Measurements from ENCODE around the gene IFRD2.
"Not testable (repeated sequence)": the region's sequence is repeated elsewhere in the genome, so short reads cannot be mapped to it uniquely, and the experiment has no call there.

The IFRD2 gene

DNA sequence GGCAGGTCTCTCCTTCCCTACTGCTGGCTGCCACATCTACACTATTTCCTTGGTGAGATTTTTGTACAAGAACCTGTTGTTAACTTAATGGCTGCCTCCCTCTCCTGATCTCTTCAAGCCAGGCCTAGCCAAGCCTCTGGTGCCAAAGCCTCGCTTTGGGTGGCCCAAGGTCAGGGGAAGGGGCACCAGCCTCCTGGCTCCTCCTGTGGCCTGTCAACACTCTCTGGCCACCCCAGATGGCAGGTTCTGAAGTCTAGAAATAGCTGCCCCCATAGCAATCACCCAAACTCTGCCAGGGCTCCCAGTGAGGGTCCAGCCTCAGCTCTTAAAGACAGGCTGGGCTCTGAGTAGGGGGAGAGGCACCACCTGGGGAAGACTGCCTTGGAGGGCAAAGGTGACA, 5.0 kb downstream of the IFRD2 start:
- H3K27ac ChIP-seq (ENCODE audit: low read depth, low read length) = no peak overlapping the region
- H2BK120ac ChIP-seq (ENCODE audit: low read depth, low read length) = no peak overlapping the region
- no peaks in the 10 kb centered on the region for H3K27me3 ChIP-seq (ENCODE audit: insufficient read depth, low read length, poor library complexity)
- H3K4me2 ChIP-seq (ENCODE audit: low read length) = no peak overlapping the region
- peaks cover 15% of the 10 kb centered on the region for H3K36me3 ChIP-seq (ENCODE audit: control insufficient read depth, insufficient read depth, low read length)
- H3K4me1 ChIP-seq (ENCODE audit: control insufficient read depth, low read depth, low read length) = no peaks in the 10 kb centered on the region
- H3K56ac ChIP-seq (ENCODE audit: low read length) = no peak overlapping the region
- H3K79me2 ChIP-seq (ENCODE audit: control insufficient read depth, insufficient read depth, low read length) = peaks cover 14% of the 10 kb centered on the region
- no peak overlapping the region for H4K5ac ChIP-seq (ENCODE audit: low read length)
- H3K4me3 ChIP-seq (ENCODE audit: low read length) = no peak overlapping the region
- H2BK15ac ChIP-seq (replicated peaks; ENCODE audit: low read depth) = no peak overlapping the region
- no peak overlapping the region for H2BK5ac ChIP-seq (ENCODE audit: low read length)
- no CpG with 5 or more reads among the region's 1 CpG for WGBS (ENCODE audit: extremely low coverage, insufficient coverage, low lambda C conversion rate)
- H4K8ac ChIP-seq (ENCODE audit: low read depth, low read length) = no peak overlapping the region
- no peak overlapping the region for H3K18ac ChIP-seq (ENCODE audit: low read length)
- no peak overlapping the region for H2AK5ac ChIP-seq (ENCODE audit: low read length)
- no peak overlapping the region for H3K4ac ChIP-seq (ENCODE audit: low read depth, low read length)
- no peak overlapping the region for H3K9ac ChIP-seq (ENCODE audit: low read length)
- no peak overlapping the region for H3K23ac ChIP-seq (ENCODE audit: low read length)
- DNase-seq = no peak
- H3K79me1 ChIP-seq (ENCODE audit: low read length) = peaks cover 15% of the 10 kb centered on the region

GRCh38 chr3:50286322-50287227, 5.7 kb downstream of the IFRD2 start:
- no CpG with 5 or more reads among the region's 28 CpGs for WGBS (ENCODE audit: extremely low coverage, insufficient coverage, low lambda C conversion rate)
- Histone ChIP-seq H2BK120ac (ENCODE audit: low read depth, low read length) (no peak overlapping the region), H3K27me3 (ENCODE audit: insufficient read depth, low read length, poor library complexity) (no peaks in the 10 kb centered on the region), H4K8ac (ENCODE audit: low read depth, low read length) (no peak overlapping the region), H3K9ac (ENCODE audit: low read length) (no peak overlapping the region), H3K27ac (ENCODE audit: low read depth, low read length) (no peak overlapping the region), H3K79me2 (ENCODE audit: control insufficient read depth, insufficient read depth, low read length) (peaks cover 11% of the 10 kb centered on the region), H3K36me3 (ENCODE audit: control insufficient read depth, insufficient read depth, low read length) (peaks cover 15% of the 10 kb centered on the region), H3K23ac (ENCODE audit: low read length) (no peak overlapping the region), H3K56ac (ENCODE audit: low read length) (no peak overlapping the region), H3K4me3 (ENCODE audit: low read length) (no peak overlapping the region), H2BK15ac (replicated peaks; ENCODE audit: low read depth) (no peak overlapping the region), H3K4me1 (ENCODE audit: control insufficient read depth, low read depth, low read length) (no peaks in the 10 kb centered on the region), H3K4me2 (ENCODE audit: low read length) (no peak overlapping the region), H2AK5ac (ENCODE audit: low read length) (no peak overlapping the region), H3K18ac (ENCODE audit: low read length) (no peak overlapping the region), H3K4ac (ENCODE audit: low read depth, low read length) (no peak overlapping the region), H3K79me1 (ENCODE audit: low read length) (peaks cover 13% of the 10 kb centered on the region), H4K5ac (ENCODE audit: low read length) (no peak overlapping the region), H2BK5ac (ENCODE audit: low read length) (no peak overlapping the region)
- no peak for DNase-seq

DNA sequence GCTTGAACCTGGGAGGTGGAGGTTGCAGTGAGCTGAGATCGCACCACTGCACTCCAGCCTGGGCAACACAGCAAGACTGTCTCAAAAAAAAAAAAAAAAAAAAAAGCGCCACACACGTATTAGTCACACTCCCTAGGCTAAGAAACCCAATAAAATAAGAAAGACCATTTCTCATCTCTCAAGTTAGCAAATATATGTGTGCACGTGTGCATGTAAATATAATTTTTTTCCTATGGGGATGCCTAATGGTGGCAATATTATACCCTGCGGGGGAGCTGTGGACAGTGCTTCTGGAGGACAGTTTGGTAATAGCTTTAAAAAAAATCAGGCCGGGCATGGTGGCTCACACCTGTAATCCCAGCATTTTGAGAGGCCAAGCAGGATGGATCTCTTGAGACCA, 8.1 kb downstream of the IFRD2 start:
- not testable (repeated sequence) for H3K36me3 ChIP-seq (ENCODE audit: control insufficient read depth, insufficient read depth, low read length); H3K27ac ChIP-seq (ENCODE audit: low read depth, low read length); H3K4me3 ChIP-seq (ENCODE audit: low read length); DNase-seq; H3K56ac ChIP-seq (ENCODE audit: low read length); H3K79me2 ChIP-seq (ENCODE audit: control insufficient read depth, insufficient read depth, low read length); H3K79me1 ChIP-seq (ENCODE audit: low read length); H3K27me3 ChIP-seq (ENCODE audit: insufficient read depth, low read length, poor library complexity); H2BK15ac ChIP-seq (replicated peaks; ENCODE audit: low read depth); H3K9ac ChIP-seq (ENCODE audit: low read length); H3K4me1 ChIP-seq (ENCODE audit: control insufficient read depth, low read depth, low read length); H3K4ac ChIP-seq (ENCODE audit: low read depth, low read length); H4K5ac ChIP-seq (ENCODE audit: low read length); H2BK120ac ChIP-seq (ENCODE audit: low read depth, low read length); H3K18ac ChIP-seq (ENCODE audit: low read length); H2AK5ac ChIP-seq (ENCODE audit: low read length); H2BK5ac ChIP-seq (ENCODE audit: low read length); H3K23ac ChIP-seq (ENCODE audit: low read length); H3K4me2 ChIP-seq (ENCODE audit: low read length); H4K8ac ChIP-seq (ENCODE audit: low read depth, low read length)
- no CpG with 5 or more reads among the region's 6 CpGs for WGBS (ENCODE audit: extremely low coverage, insufficient coverage, low lambda C conversion rate)

DNA sequence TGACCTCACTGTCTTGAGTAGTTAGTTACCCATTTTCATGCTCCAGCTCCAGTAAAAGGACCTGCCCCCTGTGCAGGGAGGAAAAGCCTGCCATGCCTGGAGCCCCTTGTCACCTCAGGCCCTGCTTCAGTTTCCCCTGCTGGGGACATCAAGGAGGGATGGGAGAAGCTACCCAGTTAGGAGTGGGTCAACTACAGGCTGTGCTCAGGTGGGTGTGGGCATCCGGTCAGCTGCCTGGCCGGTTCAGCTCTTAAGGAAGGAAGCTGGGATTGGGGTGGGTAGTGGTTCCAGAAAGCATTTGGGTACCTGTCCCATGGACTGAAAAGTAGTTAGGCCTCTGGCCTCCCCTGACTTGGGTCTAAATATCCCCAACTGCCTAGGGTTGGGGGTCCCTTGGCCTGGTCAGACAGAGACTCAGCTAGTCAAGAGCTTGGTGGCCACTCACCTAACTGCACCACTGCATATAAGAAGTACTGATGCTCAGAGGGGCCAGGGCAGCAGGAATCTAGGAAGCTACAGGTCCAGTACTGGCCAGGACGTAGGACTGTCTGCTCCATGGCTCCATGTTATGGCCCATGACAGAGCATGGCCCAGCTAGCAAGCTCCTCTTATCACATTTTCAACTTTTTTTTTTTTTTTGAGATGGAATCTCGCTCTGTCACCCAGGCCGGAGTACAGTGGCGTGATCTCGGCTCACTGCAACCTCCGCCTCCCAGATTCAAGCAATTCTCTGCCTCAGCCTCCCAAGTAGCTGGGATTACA, 12.8 kb downstream of the IFRD2 start:
- H3K36me3 ChIP-seq (ENCODE audit: control insufficient read depth, insufficient read depth, low read length) = no peaks in the 10 kb centered on the region
- H3K56ac ChIP-seq (ENCODE audit: low read length) = no peak overlapping the region
- H3K4me2 ChIP-seq (ENCODE audit: low read length) = no peak overlapping the region
- H2BK5ac ChIP-seq (ENCODE audit: low read length) = no peak overlapping the region
- no peak overlapping the region for H3K27ac ChIP-seq (ENCODE audit: low read depth, low read length)
- peaks cover 11% of the 10 kb centered on the region for H3K27me3 ChIP-seq (ENCODE audit: insufficient read depth, low read length, poor library complexity)
- H3K9ac ChIP-seq (ENCODE audit: low read length) = no peak overlapping the region
- H3K23ac ChIP-seq (ENCODE audit: low read length) = no peak overlapping the region
- no peak overlapping the region for H4K5ac ChIP-seq (ENCODE audit: low read length)
- H3K18ac ChIP-seq (ENCODE audit: low read length) = no peak overlapping the region
- H2AK5ac ChIP-seq (ENCODE audit: low read length) = no peak overlapping the region
- H2BK120ac ChIP-seq (ENCODE audit: low read depth, low read length) = no peak overlapping the region
- H4K8ac ChIP-seq (ENCODE audit: low read depth, low read length) = no peak overlapping the region
- H2BK15ac ChIP-seq (replicated peaks; ENCODE audit: low read depth) = no peak overlapping the region
- no peak overlapping the region for H3K4me3 ChIP-seq (ENCODE audit: low read length)
- DNase-seq = no peak
- H3K79me2 ChIP-seq (ENCODE audit: control insufficient read depth, insufficient read depth, low read length) = no peaks in the 10 kb centered on the region
- H3K4ac ChIP-seq (ENCODE audit: low read depth, low read length) = no peak overlapping the region
- no peaks in the 10 kb centered on the region for H3K79me1 ChIP-seq (ENCODE audit: low read length)
- H3K4me1 ChIP-seq (ENCODE audit: control insufficient read depth, low read depth, low read length) = no peaks in the 10 kb centered on the region
- no CpG with 5 or more reads among the region's 8 CpGs for WGBS (ENCODE audit: extremely low coverage, insufficient coverage, low lambda C conversion rate)

DNA sequence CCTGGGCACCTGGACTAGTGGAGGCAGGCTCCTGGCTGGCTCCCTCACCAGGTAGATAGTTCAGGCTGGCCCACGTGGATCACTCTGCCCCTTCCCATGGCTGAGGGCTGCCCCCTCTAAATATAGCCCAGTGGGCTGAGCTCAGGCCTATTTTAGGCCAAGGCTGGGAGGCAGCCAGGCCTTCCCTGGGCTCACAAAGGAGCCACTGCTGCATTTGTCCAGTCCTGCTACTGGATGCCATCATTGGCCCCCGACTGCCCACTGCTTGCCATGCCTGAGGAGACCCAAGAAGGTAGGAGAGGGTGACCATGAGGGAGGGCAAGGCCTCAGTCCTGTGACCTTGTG, 13.4 kb downstream of the IFRD2 start, which contains the start of gene LSMEM2:
Gene LSMEM2 (plus strand): TSS at position 208 of the 345 bp plus-strand sequence. CDS start 27 bp downstream, at position 235.
- Histone ChIP-seq H3K27me3 (ENCODE audit: insufficient read depth, low read length, poor library complexity) (peaks cover 11% of the 10 kb centered on the region), H3K9ac (ENCODE audit: low read length) (no peak within 1 kb of the TSS), H3K4ac (ENCODE audit: low read depth, low read length) (no peak within 1 kb of the TSS), H3K36me3 (ENCODE audit: control insufficient read depth, insufficient read depth, low read length) (no peaks in the 10 kb centered on the region), H3K4me2 (ENCODE audit: low read length) (no peak within 1 kb of the TSS), H3K79me2 (ENCODE audit: control insufficient read depth, insufficient read depth, low read length) (no peaks in the 10 kb centered on the region), H3K18ac (ENCODE audit: low read length) (no peak within 1 kb of the TSS), H2BK120ac (ENCODE audit: low read depth, low read length) (no peak within 1 kb of the TSS), H3K79me1 (ENCODE audit: low read length) (no peaks in the 10 kb centered on the region), H2BK5ac (ENCODE audit: low read length) (no peak within 1 kb of the TSS), H3K4me1 (ENCODE audit: control insufficient read depth, low read depth, low read length) (no peaks in the 10 kb centered on the region), H3K56ac (ENCODE audit: low read length) (no peak within 1 kb of the TSS), H4K5ac (ENCODE audit: low read length) (no peak within 1 kb of the TSS), H3K27ac (ENCODE audit: low read depth, low read length) (no peak within 1 kb of the TSS), H3K23ac (ENCODE audit: low read length) (no peak within 1 kb of the TSS), H2BK15ac (replicated peaks; ENCODE audit: low read depth) (no peak within 1 kb of the TSS), H2AK5ac (ENCODE audit: low read length) (no peak within 1 kb of the TSS), H3K4me3 (ENCODE audit: low read length) (no peak within 1 kb of the TSS), H4K8ac (ENCODE audit: low read depth, low read length) (no peak within 1 kb of the TSS)
- WGBS (ENCODE audit: extremely low coverage, insufficient coverage, low lambda C conversion rate) = no CpG with 5 or more reads among the region's 2 CpGs
- no peak for DNase-seq

Measured in mesendoderm (in vitro differentiated cells).